Activated CD8-positive, alpha-beta T cell treated with anti-CD3 and anti-CD28 coated beads, Interleukin-2, amount 10 ng/mL, durations not matched to agents 7 days and 5 days (primary cell): ENCODE data around the gene DOCK3. TPM values are rescaled to one million over a fixed set of nuclear protein-coding genes. Genes with fewer than 3 reads are reported as not detected.
"Not testable (repeated sequence)": the region's sequence is repeated elsewhere in the genome, so short reads cannot be mapped to it uniquely, and the experiment has no call there.

Experiments used
- ATAC-seq: fragments of 150-1000 bp; cut with Tn5 transposase; one replicate; pipeline ENCODE4 v1.10.0; 2021; ENCODE audit warnings: moderate library complexity
- CTCF ChIA-PET: fragments of 350-600 bp; sonication (Branson Sonifier 250); formaldehyde crosslinking; loops from one replicate; lab custom pipeline; 2021; ENCODE audit warnings: antibody characterized with exemption; lab: Charles Lee
- POLR2A ChIA-PET: fragments of 350-600 bp; sonication (Branson Sonifier 250); formaldehyde crosslinking; loops from one replicate; lab custom pipeline; 2021; ENCODE audit warnings: antibody characterized with exemption; lab: Charles Lee
- DNase-seq: peaks from one replicate; pipeline ENCODE4 v3.0.0-alpha.2; 2020
- H3K27ac Mint-ChIP-seq: one replicate; pipeline ENCODE4 v1.8.0; 2021; ENCODE audit warnings: mild to moderate bottlenecking, mixed read lengths
- H3K27me3 Mint-ChIP-seq: one replicate; pipeline ENCODE4 v1.8.0; 2021; ENCODE audit warnings: low read depth, mixed read lengths
- H3K36me3 Mint-ChIP-seq: one replicate; pipeline ENCODE4 v1.8.0; 2021; ENCODE audit warnings: low read depth, mixed read lengths
- H3K4me1 Mint-ChIP-seq: one replicate; pipeline ENCODE4 v1.8.0; 2021; ENCODE audit warnings: low read depth, mixed read lengths
- H3K4me3 Mint-ChIP-seq: one replicate; pipeline ENCODE4 v1.8.0; 2021; ENCODE audit warnings: mild to moderate bottlenecking, mixed read lengths
- H3K9me3 Mint-ChIP-seq: one replicate; pipeline ENCODE4 v1.8.0; 2022; ENCODE audit warnings: mixed read lengths; ENCODE audit not compliant: insufficient read depth
- total RNA-seq, 2 experiments: library from RNA; stranded (reverse); gene quantifications; one replicate each; pipeline ENCODE4 v1.2.3, GENCODE V29; 2021

DOCK3 gene
- total RNA-seq, 2 experiments from 2014 or later = 3.2 to 3.4 TPM

DNA sequence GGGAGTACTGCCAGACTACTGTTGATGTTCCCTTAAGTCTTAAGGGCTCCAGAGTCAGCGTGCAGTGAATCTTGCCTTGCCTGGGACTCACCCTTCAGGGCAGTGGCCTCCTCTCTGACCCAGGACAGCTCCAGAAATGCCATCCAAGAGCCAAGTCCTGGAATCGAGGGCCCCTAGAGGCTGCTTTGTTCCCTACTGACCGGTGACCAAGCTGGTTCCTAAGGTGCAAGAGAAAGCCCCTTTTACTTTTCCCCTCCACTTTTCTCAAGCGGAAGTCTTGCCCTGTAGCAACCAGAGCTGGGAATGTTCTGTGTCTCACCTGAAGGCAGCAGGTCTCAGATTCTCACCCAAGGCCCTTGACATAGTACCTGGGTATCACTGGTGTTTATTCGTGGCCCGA lies 238.0 kb downstream of the DOCK3 start:
- POLR2A ChIA-PET = no interaction called here
- H3K27ac Mint-ChIP-seq = no peak overlapping the region
- no peak for ATAC-seq

DNA sequence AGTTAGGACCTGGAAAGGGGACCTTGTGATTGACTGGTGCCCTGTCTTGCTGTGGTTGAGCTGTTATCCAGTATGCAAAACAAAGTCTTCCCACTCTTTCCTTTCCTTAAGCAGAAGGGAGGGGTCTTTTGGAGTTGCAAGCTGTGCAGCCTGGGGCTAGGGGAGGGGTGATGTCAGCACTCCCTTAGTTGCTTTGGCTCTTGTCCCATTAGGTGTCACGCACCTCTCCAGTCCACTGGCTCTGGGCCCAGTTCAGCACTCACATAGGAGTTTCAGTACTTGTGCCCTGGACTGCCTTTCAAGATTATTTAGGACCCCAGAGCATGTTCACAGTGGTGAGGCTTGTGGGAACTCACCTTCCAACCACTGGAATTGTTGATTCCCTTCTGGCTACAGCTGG lies 238.5 kb downstream of the DOCK3 start:
- DNase-seq (no peak), ATAC-seq (no peak)
- no peaks in the 10 kb centered on the region for H3K4me1 Mint-ChIP-seq
- no peak overlapping the region for H3K4me3 Mint-ChIP-seq
- peaks cover 5% of the 10 kb centered on the region for H3K9me3 Mint-ChIP-seq
- peaks cover 9% of the 10 kb centered on the region for H3K27me3 Mint-ChIP-seq
- no peak overlapping the region for H3K27ac Mint-ChIP-seq
- ChIA-PET CTCF (no interaction called here), POLR2A (no interaction called here)
- no peaks in the 10 kb centered on the region for H3K36me3 Mint-ChIP-seq

More for the DNA sequence above, 238.0 kb downstream of the DOCK3 start:
- no peaks in the 10 kb centered on the region for H3K36me3 Mint-ChIP-seq
- peaks cover 5% of the 10 kb centered on the region for H3K9me3 Mint-ChIP-seq
- H3K4me1 Mint-ChIP-seq = no peaks in the 10 kb centered on the region
- peaks cover 9% of the 10 kb centered on the region for H3K27me3 Mint-ChIP-seq
- DNase-seq = no peak
- no peak overlapping the region for H3K4me3 Mint-ChIP-seq
- CTCF ChIA-PET = no interaction called here

DNA sequence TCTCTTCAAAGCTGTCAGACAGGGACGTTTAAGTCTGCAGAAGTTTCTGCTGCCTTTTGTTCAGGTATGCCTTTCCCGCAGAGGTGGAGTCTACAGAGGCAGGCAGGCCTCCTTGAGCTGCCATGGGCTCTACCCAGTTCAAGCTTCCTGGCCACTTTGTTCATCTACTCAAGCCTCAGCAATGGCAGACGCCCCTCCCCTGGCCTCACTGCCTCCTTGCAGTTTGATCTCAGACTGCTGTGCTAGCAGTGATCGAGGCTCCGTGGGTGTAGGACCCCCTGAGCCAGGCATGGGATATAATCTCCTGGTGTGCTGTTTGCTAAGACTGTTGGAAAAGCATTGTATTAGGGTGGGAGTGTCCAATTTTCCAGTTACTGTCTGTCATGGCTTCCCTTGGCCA lies 247.3 kb downstream of the DOCK3 start:
- ATAC-seq, DNase-seq, H3K27me3 Mint-ChIP-seq, H3K9me3 Mint-ChIP-seq, H3K4me1 Mint-ChIP-seq, H3K4me3 Mint-ChIP-seq, H3K36me3 Mint-ChIP-seq, CTCF ChIA-PET, POLR2A ChIA-PET, H3K27ac Mint-ChIP-seq: not testable (repeated sequence)

DNA sequence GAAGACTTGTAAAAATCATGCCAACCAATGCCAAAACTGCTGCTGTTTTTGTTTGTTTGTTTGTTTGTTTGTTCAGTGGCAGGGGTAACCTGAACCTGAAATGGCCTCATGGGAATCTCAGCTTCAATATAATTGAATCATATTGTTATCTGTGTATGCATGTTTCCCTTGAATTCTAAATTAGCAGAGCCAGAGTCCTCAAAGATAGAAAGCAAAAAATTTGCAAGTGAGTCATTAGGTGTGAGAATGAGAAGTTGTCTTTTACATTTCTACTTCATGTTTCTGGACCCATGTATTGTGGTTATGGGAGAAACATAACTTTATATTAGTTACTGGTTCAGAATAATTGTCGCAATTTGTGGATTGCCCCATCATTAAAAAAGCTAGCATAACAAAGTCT lies 249.2 kb downstream of the DOCK3 start:
- CTCF ChIA-PET = no interaction called here
- Mint-ChIP-seq H3K4me3 (no peak overlapping the region), H3K9me3 (no peaks in the 10 kb centered on the region), H3K27me3 (peaks cover 5% of the 10 kb centered on the region), H3K27ac (no peak overlapping the region), H3K36me3 (no peaks in the 10 kb centered on the region), H3K4me1 (no peaks in the 10 kb centered on the region)
- DNase-seq (no peak), ATAC-seq (no peak)
- POLR2A ChIA-PET = no interaction called here

DNA sequence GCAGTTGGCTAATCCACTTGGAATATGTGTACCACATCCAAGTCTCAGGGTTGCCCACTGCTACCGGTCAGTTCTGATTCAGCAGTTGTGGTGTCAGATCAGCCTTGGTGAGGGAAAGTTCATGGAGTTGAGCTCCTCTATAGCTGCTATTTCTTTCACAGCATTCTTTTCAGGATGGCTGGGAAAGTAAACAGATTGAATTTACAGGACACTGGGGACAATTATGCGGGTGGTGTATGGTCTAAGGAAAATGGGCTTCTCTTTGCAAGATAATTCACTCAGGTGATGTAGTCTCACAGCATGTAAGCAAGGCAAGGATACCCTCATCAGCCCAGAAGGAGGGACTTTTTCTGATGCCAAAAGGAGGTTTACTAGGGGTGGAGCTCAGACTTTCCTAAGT lies 249.9 kb downstream of the DOCK3 start:
- no peak overlapping the region for H3K4me3 Mint-ChIP-seq
- no peak for ATAC-seq
- no peak overlapping the region for H3K27ac Mint-ChIP-seq
- no peak for DNase-seq
- H3K9me3 Mint-ChIP-seq = no peaks in the 10 kb centered on the region
- ChIA-PET CTCF (no interaction called here), POLR2A (no interaction called here)
- H3K36me3 Mint-ChIP-seq = no peaks in the 10 kb centered on the region
- peaks cover under 1% of the 10 kb centered on the region for H3K27me3 Mint-ChIP-seq
- no peaks in the 10 kb centered on the region for H3K4me1 Mint-ChIP-seq

DNA sequence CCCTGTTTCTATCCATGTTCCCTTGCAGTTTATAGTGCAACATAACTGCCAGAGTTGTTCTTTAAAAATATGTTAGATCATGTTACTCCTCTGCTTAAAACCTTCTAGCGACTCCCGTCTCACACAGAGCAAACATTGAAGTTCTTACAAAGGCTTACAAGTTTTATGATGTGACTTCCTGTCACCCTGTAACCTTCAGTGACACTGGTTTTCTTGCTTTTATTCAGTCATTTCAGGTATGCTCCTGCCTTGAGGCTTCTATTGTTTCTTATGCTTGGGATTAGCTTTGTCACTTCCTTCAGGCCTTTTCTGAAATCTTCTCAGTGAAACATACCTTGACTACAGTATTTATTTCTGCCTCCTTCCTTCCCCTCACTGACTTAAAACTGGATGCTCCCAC lies 252.1 kb downstream of the DOCK3 start:
- CTCF ChIA-PET = interaction anchor here (0.7 kb wide), 1 partner anchor 132 kb away, joined by 3 read pairs; no protein-coding TSS in a partner anchor
- POLR2A ChIA-PET = no interaction called here
- H3K27ac Mint-ChIP-seq = no peak overlapping the region
- H3K36me3 Mint-ChIP-seq = no peaks in the 10 kb centered on the region
- DNase-seq (no peak), ATAC-seq (no peak)
- H3K4me1 Mint-ChIP-seq = no peaks in the 10 kb centered on the region
- no peaks in the 10 kb centered on the region for H3K9me3 Mint-ChIP-seq
- no peaks in the 10 kb centered on the region for H3K27me3 Mint-ChIP-seq
- H3K4me3 Mint-ChIP-seq = no peak overlapping the region

DNA sequence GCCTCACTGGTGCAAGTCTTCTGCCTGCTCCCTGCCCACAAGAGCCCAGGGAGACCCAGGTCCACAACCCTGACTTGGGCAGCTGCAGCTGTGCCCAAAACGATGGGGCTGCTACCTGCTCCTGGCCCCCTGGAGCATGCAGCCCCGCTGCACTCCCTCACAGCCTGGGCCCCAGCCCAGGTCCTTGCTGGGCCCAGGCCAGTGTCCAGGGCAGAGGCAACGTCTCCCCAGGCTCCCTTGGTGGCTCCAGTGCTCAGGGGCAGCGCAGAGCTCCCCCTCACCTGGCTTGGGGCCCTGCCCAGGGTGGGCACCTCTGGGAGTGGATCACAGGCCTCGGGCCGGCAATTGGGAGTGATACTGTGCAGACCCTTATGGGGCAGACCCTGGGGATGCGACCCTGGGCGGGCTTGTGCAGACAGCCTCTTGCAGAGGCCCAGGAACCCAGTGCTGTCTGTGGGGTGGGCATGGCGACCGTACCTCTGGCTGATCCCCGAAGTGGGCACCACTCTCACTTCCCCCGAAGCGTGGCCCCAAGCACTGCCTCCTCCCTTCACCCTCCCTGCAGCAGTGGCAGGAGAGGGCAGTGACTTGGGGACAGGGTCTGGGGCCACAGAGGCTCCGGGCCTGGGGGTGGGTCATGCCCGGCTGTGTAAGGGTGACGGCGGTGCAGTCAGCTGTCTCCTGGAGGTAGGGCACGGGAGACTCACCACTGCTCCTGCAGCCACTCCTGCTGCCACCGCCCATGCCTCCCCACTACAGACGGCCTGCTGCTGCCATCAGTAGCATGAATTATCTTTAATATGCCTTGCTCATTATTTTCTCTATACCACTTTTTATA lies 255.9 kb downstream of the DOCK3 start:
- ChIA-PET CTCF (no interaction called here), POLR2A (no interaction called here)
- peaks cover 2% of the 10 kb centered on the region for H3K36me3 Mint-ChIP-seq
- H3K4me3 Mint-ChIP-seq = no peak overlapping the region
- no peak overlapping the region for H3K27ac Mint-ChIP-seq
- peaks cover 2% of the 10 kb centered on the region for H3K9me3 Mint-ChIP-seq
- no peaks in the 10 kb centered on the region for H3K27me3 Mint-ChIP-seq
- DNase-seq (no peak), ATAC-seq (no peak)
- H3K4me1 Mint-ChIP-seq = no peaks in the 10 kb centered on the region

DNA sequence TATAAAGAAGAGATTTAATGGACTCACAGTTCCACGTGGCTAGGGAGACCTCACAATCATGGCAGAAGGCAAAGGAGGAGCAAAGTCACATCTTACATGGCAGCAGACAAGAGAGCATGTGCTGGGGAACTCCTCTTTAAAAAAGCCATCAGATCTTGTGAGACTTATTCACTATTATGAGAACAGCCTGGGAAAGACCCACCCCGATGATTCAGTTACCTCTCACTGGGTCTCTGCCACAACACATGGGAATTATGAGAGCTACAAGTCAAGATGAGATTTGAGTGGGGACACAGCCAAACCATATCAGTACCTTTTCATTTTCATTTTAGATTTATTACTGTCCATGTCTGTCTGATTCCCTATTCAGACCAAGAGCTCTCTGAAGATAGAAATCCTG lies 258.2 kb downstream of the DOCK3 start:
- ATAC-seq, POLR2A ChIA-PET: not testable (repeated sequence)
- CTCF ChIA-PET = interaction anchor here (1.4 kb wide), 1 partner anchor 39 kb away, joined by 3 read pairs; no protein-coding TSS in a partner anchor

DNA sequence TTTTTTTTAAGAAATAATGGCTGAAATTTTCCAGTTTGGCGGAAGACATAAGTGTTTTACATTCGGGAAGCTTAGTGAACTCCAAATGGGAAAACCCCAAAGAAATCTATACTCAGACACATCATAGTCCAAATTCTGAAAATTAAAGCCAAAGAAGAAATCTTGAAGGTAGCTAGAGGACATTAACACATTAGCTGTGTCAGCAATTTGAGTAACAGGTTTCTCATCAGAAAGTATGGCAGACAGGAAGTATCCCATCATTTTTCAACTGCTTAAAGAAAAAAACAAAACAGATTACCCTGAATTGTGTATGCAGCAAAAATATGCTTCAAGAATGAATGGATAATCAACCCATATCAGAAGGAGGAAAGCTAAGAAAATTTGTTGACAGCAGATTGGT lies 261.7 kb downstream of the DOCK3 start:
- CTCF ChIA-PET = no interaction called here
- Mint-ChIP-seq H3K9me3 (peaks cover 11% of the 10 kb centered on the region), H3K4me3 (no peak overlapping the region), H3K4me1 (no peaks in the 10 kb centered on the region), H3K27me3 (peaks cover 2% of the 10 kb centered on the region), H3K27ac (no peak overlapping the region), H3K36me3 (peaks cover 2% of the 10 kb centered on the region)
- DNase-seq (no peak), ATAC-seq (no peak)
- POLR2A ChIA-PET = no interaction called here

More for the DNA sequence above, 258.2 kb downstream of the DOCK3 start:
- not testable (repeated sequence) for H3K4me3 Mint-ChIP-seq, H3K4me1 Mint-ChIP-seq, H3K27me3 Mint-ChIP-seq, DNase-seq, H3K27ac Mint-ChIP-seq, H3K36me3 Mint-ChIP-seq
- peaks cover 11% of the 10 kb centered on the region for H3K9me3 Mint-ChIP-seq

DNA sequence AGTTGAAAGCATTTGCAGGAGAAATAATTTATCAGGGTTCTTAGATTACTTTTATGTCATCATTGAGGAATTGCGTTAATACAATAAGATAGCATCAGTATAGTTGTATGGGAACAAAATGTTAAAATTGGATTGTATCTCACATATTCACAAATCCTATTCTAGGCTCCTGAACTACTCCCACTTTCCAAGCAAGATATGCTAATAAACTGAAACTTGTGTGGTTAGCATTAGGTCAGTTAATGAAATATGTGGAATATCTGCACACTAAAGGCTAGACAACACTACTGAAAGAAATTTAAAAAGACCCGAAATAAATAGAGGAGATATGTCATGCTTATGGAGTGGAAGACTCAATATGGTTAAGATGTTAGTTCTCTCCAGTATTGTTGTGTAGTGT lies 272.7 kb downstream of the DOCK3 start:
- Mint-ChIP-seq H3K4me1 (peaks cover 12% of the 10 kb centered on the region), H3K27me3 (no peaks in the 10 kb centered on the region), H3K9me3 (no peaks in the 10 kb centered on the region), H3K27ac (no peak overlapping the region), H3K36me3 (no peaks in the 10 kb centered on the region), H3K4me3 (no peak overlapping the region)
- ATAC-seq (no peak), DNase-seq (no peak)
- ChIA-PET POLR2A (interaction anchor here (0.6 kb wide), 1 partner anchor 1465 kb away, joined by 3 read pairs; no protein-coding TSS in a partner anchor), CTCF (no interaction called here)

DNA sequence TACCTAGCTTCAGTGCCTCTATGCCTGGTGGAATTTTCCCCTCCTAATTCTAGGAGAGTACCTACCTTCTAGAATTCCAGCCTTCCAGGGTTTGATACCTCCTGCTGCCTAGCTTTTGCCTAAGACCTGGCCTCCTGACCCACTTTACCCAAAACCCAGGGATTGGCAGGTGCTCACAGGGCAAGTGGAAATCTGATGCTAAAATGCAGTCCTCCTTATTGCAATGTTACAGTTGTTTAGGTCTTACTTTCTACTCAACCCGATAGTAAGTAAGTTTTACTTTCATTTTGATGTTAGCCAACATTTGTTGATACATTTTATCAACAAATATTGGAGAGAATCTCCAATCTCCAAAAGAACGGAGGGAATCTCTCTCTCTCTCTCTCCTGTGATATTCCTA lies 275.9 kb downstream of the DOCK3 start:
- Mint-ChIP-seq H3K27ac (peak overlapping the region; percentile 75), H3K4me3 (peak overlapping the region; percentile 68), H3K4me1 (peaks cover 12% of the 10 kb centered on the region), H3K36me3 (no peaks in the 10 kb centered on the region), H3K9me3 (no peaks in the 10 kb centered on the region), H3K27me3 (no peaks in the 10 kb centered on the region)
- ATAC-seq (no peak), DNase-seq (no peak)
- ChIA-PET CTCF (interaction anchor here (2.1 kb wide), 1 partner anchor 335 kb away, joined by 8 read pairs; no protein-coding TSS in a partner anchor), POLR2A (interaction anchor here (0.8 kb wide), 1 partner anchor 476 kb away, joined by 3 read pairs; no protein-coding TSS in a partner anchor)

DNA sequence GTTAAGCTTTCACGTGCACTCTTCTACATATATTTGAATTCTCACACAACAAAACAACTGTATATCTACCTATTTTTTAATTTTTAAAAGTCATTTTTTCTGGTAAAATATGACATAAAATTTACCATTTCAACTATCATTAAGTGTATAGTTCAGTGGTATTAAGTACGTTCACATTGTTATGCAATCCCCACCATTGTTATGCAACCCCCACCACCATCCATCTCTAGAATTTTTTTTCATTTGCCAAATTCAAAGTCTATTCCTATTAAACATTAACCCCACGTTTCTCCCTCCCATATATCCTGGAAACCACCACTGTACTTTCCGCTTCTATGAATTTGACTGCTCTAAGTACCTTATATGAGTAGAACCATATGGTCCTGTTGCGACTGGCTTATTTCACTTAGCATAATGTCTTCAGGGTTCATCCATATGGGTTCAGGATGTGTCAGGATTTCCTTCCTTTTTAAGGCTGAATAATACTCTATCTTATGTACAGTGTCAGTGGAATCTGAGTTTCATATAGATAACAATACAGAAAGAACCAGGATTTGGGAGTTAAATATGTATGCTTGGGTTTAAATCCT lies 279.2 kb downstream of the DOCK3 start:
- Mint-ChIP-seq H3K9me3 (no peaks in the 10 kb centered on the region), H3K4me1 (peaks cover 12% of the 10 kb centered on the region), H3K27me3 (peaks cover 7% of the 10 kb centered on the region), H3K4me3 (no peak overlapping the region), H3K36me3 (no peaks in the 10 kb centered on the region), H3K27ac (no peak overlapping the region)
- DNase-seq (no peak), ATAC-seq (no peak)
- POLR2A ChIA-PET = no interaction called here
- CTCF ChIA-PET = interaction anchor here (0.7 kb wide), 1 partner anchor 18 kb away, joined by 3 read pairs; no protein-coding TSS in a partner anchor
